ENCODE results near the gene CTCFL.
"Not testable (repeated sequence)": the region's sequence is repeated elsewhere in the genome, so short reads cannot be mapped to it uniquely, and the experiment has no call there.

Gene CTCFL

DNA sequence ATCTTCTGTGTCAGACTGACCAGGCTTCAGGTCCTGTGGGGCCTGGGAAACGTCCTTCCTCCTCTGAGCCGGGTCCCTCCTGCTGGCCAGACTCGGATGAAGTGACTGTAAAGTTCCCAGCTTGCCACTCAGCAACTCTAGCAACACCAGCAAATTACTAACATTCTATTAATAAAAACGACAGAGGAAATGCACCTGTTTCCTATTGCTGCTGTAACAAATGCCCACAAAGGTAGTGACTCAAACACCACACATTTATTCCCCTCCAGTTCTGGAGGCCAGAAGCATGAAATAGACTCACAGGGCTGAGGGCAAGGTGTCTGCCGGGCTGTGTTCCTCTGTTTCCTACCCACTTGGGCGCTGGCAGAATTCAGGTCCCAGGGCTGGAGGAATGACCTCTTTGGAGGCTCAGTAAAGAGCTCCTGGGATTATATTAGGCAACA is 48.8 kb downstream of the CTCFL start:
- no peak for DNase-seq (ENCODE audit: low read depth)
- TF ChIP-seq, protein P1, sequence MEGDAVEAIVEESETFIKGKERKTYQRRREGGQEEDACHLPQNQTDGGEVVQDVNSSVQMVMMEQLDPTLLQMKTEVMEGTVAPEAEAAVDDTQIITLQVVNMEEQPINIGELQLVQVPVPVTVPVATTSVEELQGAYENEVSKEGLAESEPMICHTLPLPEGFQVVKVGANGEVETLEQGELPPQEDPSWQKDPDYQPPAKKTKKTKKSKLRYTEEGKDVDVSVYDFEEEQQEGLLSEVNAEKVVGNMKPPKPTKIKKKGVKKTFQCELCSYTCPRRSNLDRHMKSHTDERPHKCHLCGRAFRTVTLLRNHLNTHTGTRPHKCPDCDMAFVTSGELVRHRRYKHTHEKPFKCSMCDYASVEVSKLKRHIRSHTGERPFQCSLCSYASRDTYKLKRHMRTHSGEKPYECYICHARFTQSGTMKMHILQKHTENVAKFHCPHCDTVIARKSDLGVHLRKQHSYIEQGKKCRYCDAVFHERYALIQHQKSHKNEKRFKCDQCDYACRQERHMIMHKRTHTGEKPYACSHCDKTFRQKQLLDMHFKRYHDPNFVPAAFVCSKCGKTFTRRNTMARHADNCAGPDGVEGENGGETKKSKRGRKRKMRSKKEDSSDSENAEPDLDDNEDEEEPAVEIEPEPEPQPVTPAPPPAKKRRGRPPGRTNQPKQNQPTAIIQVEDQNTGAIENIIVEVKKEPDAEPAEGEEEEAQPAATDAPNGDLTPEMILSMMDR (conservative IDR thresholded peaks at IDR 0.05; ENCODE audit: low read depth, low read length), result no peak
- no peak overlapping the region for H3K4me3 ChIP-seq (ENCODE audit: low read depth, low read length)

DNA sequence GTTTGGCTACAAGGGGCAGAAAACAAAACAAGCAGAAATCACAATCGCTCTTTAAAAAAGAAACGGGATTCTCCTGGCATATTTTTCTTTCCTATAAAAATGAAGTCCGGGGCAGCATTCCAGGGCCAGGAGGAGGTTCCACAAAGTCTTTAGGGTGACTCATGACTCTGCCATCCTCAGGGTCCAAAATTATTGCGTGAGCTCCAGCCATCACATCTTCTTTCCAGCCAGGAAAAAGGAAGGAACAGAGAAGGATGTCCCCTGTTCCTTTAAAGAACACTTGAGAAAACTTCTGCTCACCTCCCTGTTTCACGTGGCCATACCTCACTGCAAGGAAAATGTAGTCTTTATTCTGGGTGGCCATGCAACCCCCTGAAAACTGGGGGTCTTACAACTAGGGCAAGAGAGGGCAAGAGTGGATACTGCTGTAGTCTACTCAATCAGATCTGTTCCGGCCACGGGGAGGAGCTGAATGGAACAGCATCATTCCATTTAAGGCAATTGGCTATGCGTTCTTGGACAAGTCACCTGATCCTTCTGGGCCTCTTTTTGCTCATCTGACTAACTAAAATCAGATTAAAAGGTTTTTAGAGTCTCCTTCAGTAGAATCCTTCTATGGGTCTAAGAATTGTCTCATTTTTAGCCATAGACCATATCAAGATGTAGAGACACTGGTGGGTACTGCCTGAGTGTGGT is 49.4 kb downstream of the CTCFL start:
- no peak for DNase-seq (ENCODE audit: low read depth)
- H3K4me3 ChIP-seq (ENCODE audit: low read depth, low read length), result no peak overlapping the region
- TF ChIP-seq, protein P1 (conservative IDR thresholded peaks at IDR 0.05; ENCODE audit: low read depth, low read length), result no peak

GRCh38 chr20:57474816-57475215 is 50.1 kb downstream of the CTCFL start:
- H3K4me3 ChIP-seq (ENCODE audit: low read depth, low read length), result no peak overlapping the region
- TF ChIP-seq, protein P1 (conservative IDR thresholded peaks at IDR 0.05; ENCODE audit: low read depth, low read length), result no peak
- no peak for DNase-seq (ENCODE audit: low read depth)

DNA sequence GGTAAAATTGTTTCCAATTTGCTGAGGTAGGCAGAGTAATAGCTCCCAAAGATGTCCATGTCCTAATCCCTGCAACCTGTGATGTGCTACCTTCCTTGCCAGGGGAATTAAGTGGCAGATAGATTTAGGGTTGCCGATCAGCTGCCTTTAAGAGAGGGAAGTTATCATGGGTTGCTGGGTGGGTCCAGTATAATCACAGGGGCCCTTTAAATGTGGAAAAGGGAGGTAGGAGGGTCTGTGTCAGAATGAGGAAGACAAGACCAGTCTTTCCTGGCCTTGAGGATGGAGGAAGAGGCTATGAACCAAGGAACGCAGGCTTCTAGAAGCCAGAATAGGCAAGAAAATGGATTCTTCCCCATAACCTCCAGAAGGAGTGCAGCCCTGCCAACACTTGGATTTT is 50.7 kb downstream of the CTCFL start:
- H3K4me3 ChIP-seq (ENCODE audit: low read depth, low read length), result no peak overlapping the region
- DNase-seq (ENCODE audit: low read depth), result no peak
- TF ChIP-seq, protein P1 (conservative IDR thresholded peaks at IDR 0.05; ENCODE audit: low read depth, low read length), result no peak

- TF ChIP-seq, protein P1 (conservative IDR thresholded peaks at IDR 0.05; ENCODE audit: low read depth, low read length), result peak; percentile 24
- peak; percentile 59 for DNase-seq (ENCODE audit: low read depth)
- H3K4me3 ChIP-seq (ENCODE audit: low read depth, low read length), result no peak overlapping the region
Observed at GRCh38 chr20:57473246-57474048, 51.5 kb downstream of the CTCFL start.

DNA sequence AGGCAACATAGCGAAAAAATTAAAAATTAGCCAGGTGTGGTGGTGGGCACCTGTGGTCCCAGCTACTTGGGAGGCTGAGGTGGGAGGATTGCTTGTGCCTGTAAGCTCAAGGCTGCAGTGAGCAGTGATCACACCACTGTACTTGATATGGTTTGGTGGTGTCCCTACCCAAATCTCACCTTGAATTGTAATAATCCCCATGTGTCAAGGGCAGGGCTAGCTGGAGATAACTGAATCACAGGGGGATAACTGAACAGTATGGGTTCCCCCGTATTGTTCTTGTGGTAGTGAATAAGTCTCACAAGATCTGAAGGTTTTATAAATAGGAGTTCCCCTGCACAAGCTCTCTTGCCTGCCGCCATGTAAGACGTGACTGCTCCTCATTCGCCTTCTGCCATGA is 52.5 kb downstream of the CTCFL start:
- not testable (repeated sequence) for H3K4me3 ChIP-seq (ENCODE audit: low read depth, low read length); DNase-seq (ENCODE audit: low read depth)

DNA sequence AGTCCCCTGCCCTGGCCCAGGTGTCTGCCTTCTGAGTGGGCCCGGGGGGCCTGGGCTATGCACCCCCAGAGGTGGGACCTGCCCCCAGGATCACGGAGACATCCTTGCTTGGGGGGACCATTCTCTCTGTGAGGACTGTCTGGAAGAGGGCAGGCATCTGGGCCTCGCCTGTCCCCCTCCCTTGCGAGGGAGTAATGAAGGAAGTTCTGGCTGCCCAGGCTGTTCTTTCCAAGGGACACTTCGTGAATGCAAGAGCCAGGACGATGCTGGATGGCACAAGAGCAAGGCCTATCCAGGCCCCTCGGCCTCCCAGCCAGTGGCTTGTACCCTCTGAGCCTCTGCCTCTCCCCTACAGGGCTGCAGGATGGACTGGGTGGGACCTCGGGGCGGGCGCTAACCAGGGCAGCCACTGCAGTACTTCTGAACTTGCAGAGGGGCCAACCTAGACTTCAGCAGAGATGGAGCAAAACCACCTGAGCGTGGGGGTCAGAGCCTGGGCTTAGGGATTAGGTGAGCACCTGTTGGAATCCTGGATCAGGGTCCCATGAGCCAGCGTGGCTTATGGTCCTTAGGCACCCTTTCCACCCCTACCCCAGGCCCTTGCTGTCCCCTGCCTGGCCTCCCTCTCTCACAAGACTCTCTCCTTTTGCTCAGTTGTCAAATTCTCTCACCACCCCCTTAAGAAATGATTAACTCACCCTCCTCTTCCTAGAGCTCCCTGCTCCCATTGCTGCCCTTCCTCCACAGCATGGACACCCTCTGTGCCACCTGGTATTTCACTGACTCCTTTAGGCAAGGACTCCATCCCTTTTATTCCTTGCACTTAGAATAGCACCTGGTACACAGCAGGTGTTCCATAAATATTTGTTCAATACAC is 53.2 kb downstream of the CTCFL start:
- no peak overlapping the region for H3K4me3 ChIP-seq (ENCODE audit: low read depth, low read length)
- no peak for DNase-seq (ENCODE audit: low read depth)
- TF ChIP-seq, protein P1 (conservative IDR thresholded peaks at IDR 0.05; ENCODE audit: low read depth, low read length), result no peak

All from choroid plexus epithelial cell (primary cell).